Measurements from ENCODE around the gene STAT4.

The STAT4 gene

GRCh38 chr2:191155608-191156071 lies 4.8 kb upstream of the STAT4 start:
- TF ChIP-seq MAX (IDR thresholded peaks at IDR 0.05; ENCODE audit: low read depth, low read length) (no peak), CTCF (IDR thresholded peaks at IDR 0.05; ENCODE audit: low read depth, low read length) (peak; percentile 65)
- peak; percentile 68 for DNase-seq (ENCODE audit: low read depth)
- H3K4me3 ChIP-seq (ENCODE audit: low read depth, low read length), result no peak overlapping the region

GRCh38 chr2:191153716-191154115 lies 2.9 kb upstream of the STAT4 start:
- no peak overlapping the region for H3K4me3 ChIP-seq (ENCODE audit: low read depth, low read length)
- no peak for TF ChIP-seq MYC (IDR thresholded peaks at IDR 0.05; ENCODE audit: low read depth, low read length)
- no peak for DNase-seq (ENCODE audit: low read depth)

- TF ChIP-seq POLR2A (IDR thresholded peaks at IDR 0.05; ENCODE audit: extremely low read depth, insufficient read length) (no peak), CTCF (IDR thresholded peaks at IDR 0.05; ENCODE audit: low read depth, low read length) (no peak), MYC (IDR thresholded peaks at IDR 0.05; ENCODE audit: low read depth, low read length) (no peak), MAX (IDR thresholded peaks at IDR 0.05; ENCODE audit: low read depth, low read length) (no peak)
- DNase-seq (ENCODE audit: low read depth), result peak; percentile 60
- no peak overlapping the region for H3K4me3 ChIP-seq (ENCODE audit: low read depth, low read length)
Observed at GRCh38 chr2:191152482-191153240, 1.9 kb upstream of the STAT4 start.

- no peak for DNase-seq (ENCODE audit: low read depth)
- no peak overlapping the region for H3K4me3 ChIP-seq (ENCODE audit: low read depth, low read length)
- TF ChIP-seq CTCF (IDR thresholded peaks at IDR 0.05; ENCODE audit: low read depth, low read length), result no peak
- no peak for TF ChIP-seq MYC (IDR thresholded peaks at IDR 0.05; ENCODE audit: low read depth, low read length)
Observed at GRCh38 chr2:191151331-191151730, 537 bp upstream of the STAT4 start.

- H3K4me3 ChIP-seq (ENCODE audit: low read depth, low read length), result peak overlapping the region; percentile 56
- TF ChIP-seq MAX (IDR thresholded peaks at IDR 0.05; ENCODE audit: low read depth, low read length) (no peak), CTCF (IDR thresholded peaks at IDR 0.05; ENCODE audit: low read depth, low read length) (no peak), MYC (IDR thresholded peaks at IDR 0.05; ENCODE audit: low read depth, low read length) (no peak), POLR2A (IDR thresholded peaks at IDR 0.05; ENCODE audit: extremely low read depth, insufficient read length) (no peak)
- no peak for DNase-seq (ENCODE audit: low read depth)
Observed at GRCh38 chr2:191150230-191150599, 579 bp downstream of the STAT4 start.

GRCh38 chr2:191149391-191149790 lies 1.4 kb downstream of the STAT4 start:
- no peak overlapping the region for H3K4me3 ChIP-seq (ENCODE audit: low read depth, low read length)
- DNase-seq (ENCODE audit: low read depth), result no peak
- no peak for TF ChIP-seq MAX (IDR thresholded peaks at IDR 0.05; ENCODE audit: low read depth, low read length)
- no peak for TF ChIP-seq MYC (IDR thresholded peaks at IDR 0.05; ENCODE audit: low read depth, low read length)
- TF ChIP-seq POLR2A (IDR thresholded peaks at IDR 0.05; ENCODE audit: extremely low read depth, insufficient read length), result no peak
- TF ChIP-seq CTCF (IDR thresholded peaks at IDR 0.05; ENCODE audit: low read depth, low read length), result no peak

Measured in NB4 (cell line).